RWPE2 (cell line): ENCODE measurements around the gene THAP8.

ENCODE experiments used
- ATAC-seq: fragments of 200-7000 bp; cut with Tn5 transposase; 3 replicates; pipeline ENCODE4 v1.9.1; 2021; ENCODE audit warnings: low read depth
- DNase-seq: peaks from one replicate; pipeline ENCODE4 v3.0.0-alpha.2; 2020; ENCODE audit warnings: low spot score
- H3K27ac ChIP-seq: fragments of 450-650 bp; 2 replicates; pipeline ENCODE4 v1.5.1; 2017; ENCODE audit warnings: mild to moderate bottlenecking; ENCODE audit not compliant: poor library complexity, severe bottlenecking
- H3K27me3 ChIP-seq: fragments of 250-450 bp; sonication (Bioruptor Pico); 2 replicates; pipeline ENCODE4 v1.5.1; 2021; ENCODE audit warnings: mild to moderate bottlenecking, moderate library complexity; ENCODE audit not compliant: insufficient read depth, poor library complexity, severe bottlenecking
- H3K36me3 ChIP-seq: fragments of 250-450 bp; sonication (Bioruptor Pico); 2 replicates; pipeline ENCODE4 v1.5.1; 2020; ENCODE audit warnings: low read depth, mild to moderate bottlenecking, moderate library complexity
- H3K4me1 ChIP-seq: fragments of 250-450 bp; sonication (Bioruptor Pico); 2 replicates; pipeline ENCODE4 v1.5.1; 2021; ENCODE audit warnings: mild to moderate bottlenecking, moderate library complexity; ENCODE audit not compliant: insufficient read depth, poor library complexity, severe bottlenecking
- H3K4me3 ChIP-seq: fragments of 250-450 bp; sonication (Bioruptor Pico); 2 replicates; pipeline ENCODE4 v1.5.1; 2021; ENCODE audit warnings: mild to moderate bottlenecking, moderate library complexity; ENCODE audit not compliant: severe bottlenecking
- H3K9me3 ChIP-seq: fragments of 250-450 bp; sonication (Bioruptor Pico); 2 replicates; pipeline ENCODE4 v1.5.1; 2021; ENCODE audit warnings: mild to moderate bottlenecking, moderate library complexity; ENCODE audit not compliant: severe bottlenecking
- CTCF ChIP-seq: fragments of 450-650 bp; IDR thresholded peaks from one replicate; pipeline ENCODE4 v1.5.1; 2017; ENCODE audit warnings: mild to moderate bottlenecking, moderate library complexity; ENCODE audit not compliant: poor library complexity, severe bottlenecking

Gene THAP8

GRCh38 chr19:36099166-36099785, 45.2 kb upstream of the THAP8 start:
- H3K9me3 ChIP-seq, result no peaks in the 10 kb centered on the region
- no peak for TF ChIP-seq CTCF
- no peak for ATAC-seq
- H3K27me3 ChIP-seq, result no peaks in the 10 kb centered on the region
- DNase-seq, result no peak
- H3K27ac ChIP-seq, result no peak overlapping the region
- H3K4me1 ChIP-seq, result no peaks in the 10 kb centered on the region
- H3K4me3 ChIP-seq, result no peak overlapping the region
- peaks cover 31% of the 10 kb centered on the region for H3K36me3 ChIP-seq

GRCh38 chr19:36097036-36097435, 43.0 kb upstream of the THAP8 start:
- Histone ChIP-seq H3K4me3 (no peak overlapping the region), H3K4me1 (no peaks in the 10 kb centered on the region), H3K36me3 (peaks cover 27% of the 10 kb centered on the region), H3K9me3 (no peaks in the 10 kb centered on the region), H3K27me3 (no peaks in the 10 kb centered on the region), H3K27ac (no peak overlapping the region)
- ATAC-seq (no peak), DNase-seq (no peak)
- no peak for TF ChIP-seq CTCF

- Histone ChIP-seq H3K27ac (no peak overlapping the region), H3K36me3 (peaks cover 10% of the 10 kb centered on the region), H3K4me3 (no peak overlapping the region), H3K9me3 (no peaks in the 10 kb centered on the region), H3K27me3 (no peaks in the 10 kb centered on the region), H3K4me1 (no peaks in the 10 kb centered on the region)
- DNase-seq (no peak), ATAC-seq (no peak)
- TF ChIP-seq CTCF, result no peak
Measured at GRCh38 chr19:36093687-36094086, 39.6 kb upstream of the THAP8 start.

- Histone ChIP-seq H3K27me3 (no peaks in the 10 kb centered on the region), H3K4me3 (no peak overlapping the region), H3K27ac (no peak overlapping the region), H3K9me3 (no peaks in the 10 kb centered on the region), H3K4me1 (no peaks in the 10 kb centered on the region), H3K36me3 (peaks cover 14% of the 10 kb centered on the region)
- no peak for ATAC-seq
- DNase-seq, result no peak
- TF ChIP-seq CTCF, result no peak
Measured at GRCh38 chr19:36093146-36093662, 39.1 kb upstream of the THAP8 start.

GRCh38 chr19:36092566-36092965, 38.5 kb upstream of the THAP8 start:
- no peak for DNase-seq
- no peak for TF ChIP-seq CTCF
- ATAC-seq, result no peak
- H3K36me3 ChIP-seq, result peaks cover 19% of the 10 kb centered on the region
- H3K9me3 ChIP-seq, result no peaks in the 10 kb centered on the region
- H3K27me3 ChIP-seq, result no peaks in the 10 kb centered on the region
- H3K27ac ChIP-seq, result no peak overlapping the region
- H3K4me3 ChIP-seq, result no peak overlapping the region
- H3K4me1 ChIP-seq, result no peaks in the 10 kb centered on the region
